ENCODE results near the gene IFITM5.

GRCh38 chr11:253886-254270 is 45.4 kb downstream of the IFITM5 start:
- no peak for TF ChIP-seq CTCF (IDR thresholded peaks at IDR 0.05; ENCODE audit: low read depth, low read length, poor library complexity, severe bottlenecking)
- no peak for TF ChIP-seq EZH2phosphoT487 (IDR thresholded peaks at IDR 0.05; ENCODE audit: borderline replicate concordance, low read length)

Measured in DOHH2 (cell line).